Peyer's patch (tissue), 4 donors: Measurements from ENCODE around the gene ISCA1. TPM values are rescaled to one million over a fixed set of nuclear protein-coding genes. Genes with fewer than 3 reads are reported as not detected.

ENCODE experiments used
- DNase-seq, 3 donors: peaks; one replicate each; pipeline ENCODE4 v3.0.0-alpha.2; 2017 to 2019
- H3K27ac ChIP-seq, 4 donors: fragments of 200-600 bp; sonication (generic); one replicate each; pipeline ENCODE4 v1.5.1; 2016 to 2019
- H3K27me3 ChIP-seq, 2 donors: fragments of 200-600 bp; sonication (generic); one replicate each; pipeline ENCODE4 v1.5.1; 2019
- H3K36me3 ChIP-seq, 3 donors: fragments of 200-600 bp; sonication (generic); one replicate each; pipeline ENCODE4 v1.5.1; 2016 to 2019
- H3K4me1 ChIP-seq, 4 donors: fragments of 200-600 bp; sonication (generic); one replicate each; pipeline ENCODE4 v1.5.1; 2016 to 2019
- H3K4me3 ChIP-seq, 4 donors: fragments of 200-600 bp; sonication (generic); 1 replicate in 3 of 4; 2 replicates in 1 of 4; pipeline ENCODE4 v1.5.1; 2016 to 2019; ENCODE audit warnings: mild to moderate bottlenecking in 1 of 4
- H3K9me3 ChIP-seq, 4 donors: fragments of 200-600 bp; sonication (generic); one replicate each; pipeline ENCODE4 v1.5.1; 2016 to 2019; ENCODE audit warnings: mild to moderate bottlenecking in 1 of 4
- POLR2A ChIP-seq, 2 donors: fragments of 450-650 bp; IDR thresholded peaks; one replicate each; pipeline ENCODE4 v1.5.1; 2017; ENCODE audit warnings: antibody characterized with exemption in 2 of 2, mild to moderate bottlenecking in 2 of 2, moderate library complexity in 2 of 2
- small RNA-seq, 2 donors: library from RNA; depleted of rRNA; stranded (forward); fragments of <200 nt; gene quantifications; one replicate each; pipeline ENCODE3, GENCODE V24; 2016
- total RNA-seq, 4 donors: library from RNA; depleted of rRNA; stranded (reverse); fragments of >200 nt; gene quantifications; one replicate each; pipeline ENCODE4 v1.1.0, GENCODE V29; 2016
- TF ChIP-seq, protein P1 (sequence below), 6 experiments: fragments of 450-650 bp in 4 of 6; fragments of 200-600 bp in 2 of 6; sonication (generic) in 1 of 6; IDR thresholded peaks; one replicate each; pipeline ENCODE4 v1.5.1; 2017 to 2019; ENCODE audit warnings: antibody characterized with exemption in 6 of 6, mild to moderate bottlenecking in 3 of 6, moderate library complexity in 1 of 6

The ISCA1 gene
- total RNA-seq, 4 donors from 2014 or later: 13.8 to 35.8 (median 31.9) TPM

DNA sequence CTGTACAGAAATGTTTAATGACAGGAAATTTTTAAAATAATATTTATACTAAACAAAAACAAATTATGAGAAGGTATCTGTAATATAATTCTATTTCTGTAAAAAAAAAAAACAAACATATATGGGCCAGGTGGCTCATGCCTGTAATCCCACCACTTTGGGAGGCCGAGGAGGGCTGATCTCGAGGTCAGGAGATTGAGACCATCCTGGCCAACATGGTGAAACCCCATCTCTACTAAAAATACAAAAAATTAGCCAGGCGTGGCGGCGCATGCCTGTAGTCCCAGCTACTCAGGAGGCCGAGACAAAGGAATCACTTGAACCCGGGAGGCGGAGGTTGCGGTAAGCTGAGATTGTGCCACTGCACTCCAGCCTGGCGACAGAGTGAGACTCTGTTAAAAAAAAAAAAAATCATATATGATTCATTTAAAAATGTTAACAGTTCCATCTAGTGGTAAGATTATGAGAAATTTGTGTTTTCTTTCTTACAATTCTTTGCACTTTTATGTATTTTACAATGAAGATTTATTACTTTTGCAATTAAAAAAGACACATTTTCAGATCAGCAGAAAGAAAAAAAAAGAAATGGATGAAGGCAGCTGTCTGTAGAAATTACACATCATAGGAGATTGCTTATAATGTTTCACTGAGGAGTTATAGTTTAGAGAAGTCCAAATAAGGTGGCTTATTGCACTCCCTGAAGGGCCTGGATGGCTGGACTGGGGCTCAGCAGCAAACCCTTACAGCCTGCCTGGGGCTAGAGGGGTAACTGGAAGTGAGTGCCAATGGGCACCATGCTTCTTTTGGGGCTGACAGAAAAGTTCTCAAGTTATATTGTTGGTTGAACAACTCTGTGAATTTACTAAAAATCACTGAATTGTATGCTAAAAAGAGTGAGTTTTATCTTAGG, 43.2 kb downstream of the ISCA1 start:
- Histone ChIP-seq H3K4me3 (no peak overlapping the region), H3K36me3 (no peaks in the 10 kb centered on the region), H3K27ac (no peak overlapping the region), H3K9me3 (no peaks in the 10 kb centered on the region), H3K4me1 (no peaks in the 10 kb centered on the region), H3K27me3 (no peaks in the 10 kb centered on the region)
- TF ChIP-seq POLR2A (IDR thresholded peaks at IDR 0.05): no peak
- TF ChIP-seq, protein P1, sequence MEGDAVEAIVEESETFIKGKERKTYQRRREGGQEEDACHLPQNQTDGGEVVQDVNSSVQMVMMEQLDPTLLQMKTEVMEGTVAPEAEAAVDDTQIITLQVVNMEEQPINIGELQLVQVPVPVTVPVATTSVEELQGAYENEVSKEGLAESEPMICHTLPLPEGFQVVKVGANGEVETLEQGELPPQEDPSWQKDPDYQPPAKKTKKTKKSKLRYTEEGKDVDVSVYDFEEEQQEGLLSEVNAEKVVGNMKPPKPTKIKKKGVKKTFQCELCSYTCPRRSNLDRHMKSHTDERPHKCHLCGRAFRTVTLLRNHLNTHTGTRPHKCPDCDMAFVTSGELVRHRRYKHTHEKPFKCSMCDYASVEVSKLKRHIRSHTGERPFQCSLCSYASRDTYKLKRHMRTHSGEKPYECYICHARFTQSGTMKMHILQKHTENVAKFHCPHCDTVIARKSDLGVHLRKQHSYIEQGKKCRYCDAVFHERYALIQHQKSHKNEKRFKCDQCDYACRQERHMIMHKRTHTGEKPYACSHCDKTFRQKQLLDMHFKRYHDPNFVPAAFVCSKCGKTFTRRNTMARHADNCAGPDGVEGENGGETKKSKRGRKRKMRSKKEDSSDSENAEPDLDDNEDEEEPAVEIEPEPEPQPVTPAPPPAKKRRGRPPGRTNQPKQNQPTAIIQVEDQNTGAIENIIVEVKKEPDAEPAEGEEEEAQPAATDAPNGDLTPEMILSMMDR (IDR thresholded peaks at IDR 0.05): no peak
- no peak for DNase-seq

GRCh38 chr9:86230858-86231257, 51.5 kb downstream of the ISCA1 start:
- no peaks in the 10 kb centered on the region for H3K4me1 ChIP-seq
- H3K36me3 ChIP-seq: no peaks in the 10 kb centered on the region
- no peak overlapping the region for H3K27ac ChIP-seq
- TF ChIP-seq, protein P1 (IDR thresholded peaks at IDR 0.05): no peak
- no peak for TF ChIP-seq POLR2A (IDR thresholded peaks at IDR 0.05)
- no peak for DNase-seq
- H3K9me3 ChIP-seq: no peaks in the 10 kb centered on the region
- H3K27me3 ChIP-seq: no peaks in the 10 kb centered on the region
- no peak overlapping the region for H3K4me3 ChIP-seq

DNA sequence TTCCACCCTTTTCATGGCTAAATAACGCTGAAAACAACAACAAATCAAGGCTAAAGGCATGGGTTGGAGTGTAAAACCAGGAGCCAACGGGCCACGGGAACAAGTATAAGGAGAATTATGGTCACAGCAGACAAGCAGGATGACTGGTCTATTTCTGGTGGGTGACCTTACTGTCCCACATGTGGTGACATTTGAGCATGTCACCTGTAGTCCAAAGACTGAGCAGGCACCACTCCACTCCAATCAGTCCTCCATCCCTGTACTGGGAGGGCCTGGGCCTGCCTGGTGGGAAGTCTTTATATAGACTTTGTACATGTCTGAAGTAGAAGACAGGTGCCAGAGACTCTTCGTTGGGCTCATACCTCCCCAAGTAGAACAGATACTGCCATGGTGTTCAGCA, 59.7 kb downstream of the ISCA1 start:
- no peak overlapping the region for H3K27ac ChIP-seq
- TF ChIP-seq POLR2A (IDR thresholded peaks at IDR 0.05): no peak
- TF ChIP-seq, protein P1 (IDR thresholded peaks at IDR 0.05): no peak
- H3K27me3 ChIP-seq: no peaks in the 10 kb centered on the region

GRCh38 chr9:86219606-86220005, 62.7 kb downstream of the ISCA1 start:
- H3K36me3 ChIP-seq: no peaks in the 10 kb centered on the region
- H3K4me1 ChIP-seq: no peaks in the 10 kb centered on the region
- no peak overlapping the region for H3K27ac ChIP-seq
- no peaks in the 10 kb centered on the region for H3K27me3 ChIP-seq
- H3K9me3 ChIP-seq: no peaks in the 10 kb centered on the region
- no peak overlapping the region for H3K4me3 ChIP-seq
- no peak for DNase-seq
- no peak for TF ChIP-seq POLR2A (IDR thresholded peaks at IDR 0.05)
- TF ChIP-seq, protein P1 (IDR thresholded peaks at IDR 0.05): no peak

More for the DNA sequence above, 59.7 kb downstream of the ISCA1 start:
- H3K4me3 ChIP-seq: no peak overlapping the region
- H3K9me3 ChIP-seq: no peaks in the 10 kb centered on the region
- H3K4me1 ChIP-seq: no peaks in the 10 kb centered on the region
- no peaks in the 10 kb centered on the region for H3K36me3 ChIP-seq
- no peak for DNase-seq

GRCh38 chr9:86217076-86217755, 65.1 kb downstream of the ISCA1 start:
- Histone ChIP-seq H3K27me3 (no peaks in the 10 kb centered on the region), H3K4me3 (no peak overlapping the region), H3K36me3 (no peaks in the 10 kb centered on the region), H3K27ac (no peak overlapping the region), H3K4me1 (no peaks in the 10 kb centered on the region), H3K9me3 (no peaks in the 10 kb centered on the region)
- DNase-seq: no peak
- TF ChIP-seq POLR2A (IDR thresholded peaks at IDR 0.05): no peak
- TF ChIP-seq, protein P1 (IDR thresholded peaks at IDR 0.05): no peak

Small RNA genes lying within 50 kb of the gene (small RNA-seq; reads per million reads assigned to genes)
- gene AL137849.1: 0 reads per million in 2 donors
- gene RN7SKP264: 0 to 0.06 reads per million in 2 donors

Other genes starting within 250 kb of the ISCA1 start
- 10 to 100 TPM; 52.7 to 59.7 (median 56.2) TPM for gene GOLM1, start 183.0 kb downstream of the ISCA1 start, total RNA-seq
- under 1 TPM in 1 of 4 donors, not detected in 3; 0.54 TPM for gene C9orf153, start 22.9 kb downstream of the ISCA1 start, total RNA-seq
- gene TUT7, start 71.9 kb upstream of the ISCA1 start, total RNA-seq: 10 to 100 TPM; 36.8 to 99.9 (median 50.4) TPM